ENCODE results near the gene ABCC4. TPM values are rescaled to one million over a fixed set of nuclear protein-coding genes. Genes with fewer than 3 reads are reported as not detected.

The ABCC4 gene
- total and polyA plus RNA-seq, 2 of the 13 experiments (the other 11 are each of a cell fraction or from before 2014, with no cell fraction given): 4.2 to 11.3 TPM

- TF ChIP-seq, protein P1, sequence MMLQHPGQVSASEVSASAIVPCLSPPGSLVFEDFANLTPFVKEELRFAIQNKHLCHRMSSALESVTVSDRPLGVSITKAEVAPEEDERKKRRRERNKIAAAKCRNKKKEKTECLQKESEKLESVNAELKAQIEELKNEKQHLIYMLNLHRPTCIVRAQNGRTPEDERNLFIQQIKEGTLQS (CRISPR knock-in tag; IDR thresholded peaks at IDR 0.05): no peak
- TF ChIP-seq, protein P2, sequence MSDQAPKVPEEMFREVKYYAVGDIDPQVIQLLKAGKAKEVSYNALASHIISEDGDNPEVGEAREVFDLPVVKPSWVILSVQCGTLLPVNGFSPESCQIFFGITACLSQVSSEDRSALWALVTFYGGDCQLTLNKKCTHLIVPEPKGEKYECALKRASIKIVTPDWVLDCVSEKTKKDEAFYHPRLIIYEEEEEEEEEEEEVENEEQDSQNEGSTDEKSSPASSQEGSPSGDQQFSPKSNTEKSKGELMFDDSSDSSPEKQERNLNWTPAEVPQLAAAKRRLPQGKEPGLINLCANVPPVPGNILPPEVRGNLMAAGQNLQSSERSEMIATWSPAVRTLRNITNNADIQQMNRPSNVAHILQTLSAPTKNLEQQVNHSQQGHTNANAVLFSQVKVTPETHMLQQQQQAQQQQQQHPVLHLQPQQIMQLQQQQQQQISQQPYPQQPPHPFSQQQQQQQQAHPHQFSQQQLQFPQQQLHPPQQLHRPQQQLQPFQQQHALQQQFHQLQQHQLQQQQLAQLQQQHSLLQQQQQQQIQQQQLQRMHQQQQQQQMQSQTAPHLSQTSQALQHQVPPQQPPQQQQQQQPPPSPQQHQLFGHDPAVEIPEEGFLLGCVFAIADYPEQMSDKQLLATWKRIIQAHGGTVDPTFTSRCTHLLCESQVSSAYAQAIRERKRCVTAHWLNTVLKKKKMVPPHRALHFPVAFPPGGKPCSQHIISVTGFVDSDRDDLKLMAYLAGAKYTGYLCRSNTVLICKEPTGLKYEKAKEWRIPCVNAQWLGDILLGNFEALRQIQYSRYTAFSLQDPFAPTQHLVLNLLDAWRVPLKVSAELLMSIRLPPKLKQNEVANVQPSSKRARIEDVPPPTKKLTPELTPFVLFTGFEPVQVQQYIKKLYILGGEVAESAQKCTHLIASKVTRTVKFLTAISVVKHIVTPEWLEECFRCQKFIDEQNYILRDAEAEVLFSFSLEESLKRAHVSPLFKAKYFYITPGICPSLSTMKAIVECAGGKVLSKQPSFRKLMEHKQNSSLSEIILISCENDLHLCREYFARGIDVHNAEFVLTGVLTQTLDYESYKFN (CRISPR knock-in tag; conservative IDR thresholded peaks at IDR 0.05): peak; percentile 45; the same call in 1 of the 2 replicates
- TF ChIP-seq RXRA (CRISPR knock-in tag; IDR thresholded peaks at IDR 0.05) (peak; percentile 81), HNRNPUL1 (IDR thresholded peaks at IDR 0.05; ENCODE audit: low read depth, low read length) (peak; percentile 63), ZNF773 (CRISPR knock-in tag; IDR thresholded peaks at IDR 0.05; ENCODE audit: borderline replicate concordance) (no peak), FOXK2 (IDR thresholded peaks at IDR 0.05) (no peak), TARDBP (CRISPR knock-in tag; IDR thresholded peaks at IDR 0.05) (no peak), TBX2 (CRISPR knock-in tag; IDR thresholded peaks at IDR 0.05; ENCODE audit: borderline replicate concordance) (peak; percentile 46), ZNF883 (CRISPR knock-in tag; IDR thresholded peaks at IDR 0.05; ENCODE audit: not compliant biosample characterization) (no peak), SMAD9 (CRISPR knock-in tag; IDR thresholded peaks at IDR 0.05) (no peak), NR0B2 (CRISPR knock-in tag; IDR thresholded peaks at IDR 0.05) (no peak), FOSL2 (CRISPR knock-in tag; IDR thresholded peaks at IDR 0.05) (no peak), TEAD2 (CRISPR knock-in tag; IDR thresholded peaks at IDR 0.05) (no peak), NR2F1 (CRISPR knock-in tag; IDR thresholded peaks at IDR 0.05) (peak; percentile 34 to 79; a peak in 3 of 4 replicates)
- TF ChIP-seq, protein P3, sequence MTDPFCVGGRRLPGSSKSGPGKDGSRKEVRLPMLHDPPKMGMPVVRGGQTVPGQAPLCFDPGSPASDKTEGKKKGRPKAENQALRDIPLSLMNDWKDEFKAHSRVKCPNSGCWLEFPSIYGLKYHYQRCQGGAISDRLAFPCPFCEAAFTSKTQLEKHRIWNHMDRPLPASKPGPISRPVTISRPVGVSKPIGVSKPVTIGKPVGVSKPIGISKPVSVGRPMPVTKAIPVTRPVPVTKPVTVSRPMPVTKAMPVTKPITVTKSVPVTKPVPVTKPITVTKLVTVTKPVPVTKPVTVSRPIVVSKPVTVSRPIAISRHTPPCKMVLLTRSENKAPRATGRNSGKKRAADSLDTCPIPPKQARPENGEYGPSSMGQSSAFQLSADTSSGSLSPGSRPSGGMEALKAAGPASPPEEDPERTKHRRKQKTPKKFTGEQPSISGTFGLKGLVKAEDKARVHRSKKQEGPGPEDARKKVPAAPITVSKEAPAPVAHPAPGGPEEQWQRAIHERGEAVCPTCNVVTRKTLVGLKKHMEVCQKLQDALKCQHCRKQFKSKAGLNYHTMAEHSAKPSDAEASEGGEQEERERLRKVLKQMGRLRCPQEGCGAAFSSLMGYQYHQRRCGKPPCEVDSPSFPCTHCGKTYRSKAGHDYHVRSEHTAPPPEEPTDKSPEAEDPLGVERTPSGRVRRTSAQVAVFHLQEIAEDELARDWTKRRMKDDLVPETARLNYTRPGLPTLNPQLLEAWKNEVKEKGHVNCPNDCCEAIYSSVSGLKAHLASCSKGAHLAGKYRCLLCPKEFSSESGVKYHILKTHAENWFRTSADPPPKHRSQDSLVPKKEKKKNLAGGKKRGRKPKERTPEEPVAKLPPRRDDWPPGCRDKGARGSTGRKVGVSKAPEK (CRISPR knock-in tag; IDR thresholded peaks at IDR 0.05; ENCODE audit: borderline replicate concordance): no peak
- TF ChIP-seq, protein P4, sequence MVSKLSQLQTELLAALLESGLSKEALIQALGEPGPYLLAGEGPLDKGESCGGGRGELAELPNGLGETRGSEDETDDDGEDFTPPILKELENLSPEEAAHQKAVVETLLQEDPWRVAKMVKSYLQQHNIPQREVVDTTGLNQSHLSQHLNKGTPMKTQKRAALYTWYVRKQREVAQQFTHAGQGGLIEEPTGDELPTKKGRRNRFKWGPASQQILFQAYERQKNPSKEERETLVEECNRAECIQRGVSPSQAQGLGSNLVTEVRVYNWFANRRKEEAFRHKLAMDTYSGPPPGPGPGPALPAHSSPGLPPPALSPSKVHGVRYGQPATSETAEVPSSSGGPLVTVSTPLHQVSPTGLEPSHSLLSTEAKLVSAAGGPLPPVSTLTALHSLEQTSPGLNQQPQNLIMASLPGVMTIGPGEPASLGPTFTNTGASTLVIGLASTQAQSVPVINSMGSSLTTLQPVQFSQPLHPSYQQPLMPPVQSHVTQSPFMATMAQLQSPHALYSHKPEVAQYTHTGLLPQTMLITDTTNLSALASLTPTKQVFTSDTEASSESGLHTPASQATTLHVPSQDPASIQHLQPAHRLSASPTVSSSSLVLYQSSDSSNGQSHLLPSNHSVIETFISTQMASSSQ (IDR thresholded peaks at IDR 0.05; ENCODE audit: low read depth): peak; percentile 88
- TF ChIP-seq, protein P4 (CRISPR knock-in tag; IDR thresholded peaks at IDR 0.05; ENCODE audit: borderline replicate concordance): peak; percentile 96
Measured at GRCh38 chr13:95258619-95259194, 42.5 kb downstream of the ABCC4 start (continued).

Data from HepG2 (cell line).